MM.1S (cell line): ENCODE measurements around the gene PSMC3.

Source experiments
- EZH2 ChIP-seq: fragments of 300-600 bp; sonication (generic); optimal IDR thresholded peaks from 2 replicates; pipeline ENCODE3; 2017; ENCODE audit warnings: low read depth, mild to moderate bottlenecking, antibody characterized with exemption, low read length, mixed read lengths
- TF ChIP-seq, protein P1 (sequence below): fragments of 300-600 bp; sonication (generic); IDR thresholded peaks from 2 replicates; pipeline ENCODE4 v1.5.1; 2016; ENCODE audit warnings: antibody characterized with exemption, low read length, mixed read lengths

DNA sequence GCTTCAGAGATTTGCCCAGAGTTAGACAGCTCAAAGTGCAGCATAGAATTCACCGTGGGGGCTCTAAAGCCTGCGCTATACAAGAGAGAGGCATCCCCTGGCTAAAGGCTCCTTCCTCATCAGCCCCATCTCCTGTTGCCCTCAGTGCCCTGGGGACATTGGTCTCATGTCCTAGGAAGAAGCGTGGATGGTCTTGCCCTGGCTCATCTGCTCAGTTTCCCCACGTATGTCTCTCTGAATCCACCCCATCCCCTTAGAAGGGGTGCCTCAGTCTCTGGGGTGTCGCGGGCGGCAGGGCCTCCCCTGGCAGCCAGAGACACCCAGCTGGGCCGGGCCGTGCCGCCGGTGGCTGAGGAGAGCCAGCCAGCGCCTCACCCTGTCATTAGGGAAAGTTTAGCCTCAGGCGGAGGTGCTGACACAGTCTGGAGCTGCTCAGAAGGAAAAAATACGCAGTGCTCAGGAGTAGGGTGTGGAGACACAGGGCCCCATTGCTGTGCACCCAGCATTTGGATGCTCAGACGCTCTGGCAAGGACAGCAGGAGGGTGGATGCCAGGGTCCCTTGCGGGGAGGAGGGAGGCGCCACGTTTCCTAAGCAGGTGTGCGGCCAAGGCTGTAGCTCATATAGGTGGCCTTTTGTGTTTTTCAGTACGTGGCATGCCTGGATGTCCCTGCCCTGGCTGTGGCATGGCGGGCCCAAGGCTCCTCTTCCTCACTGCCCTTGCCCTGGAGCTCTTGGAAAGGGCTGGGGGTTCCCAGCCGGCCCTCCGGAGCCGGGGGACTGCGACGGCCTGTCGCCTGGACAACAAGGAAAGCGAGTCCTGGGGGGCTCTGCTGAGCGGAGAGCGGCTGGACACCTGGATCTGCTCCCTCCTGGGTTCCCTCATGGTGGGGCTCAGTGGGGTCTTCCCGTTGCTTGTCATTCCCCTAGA, 16.5 kb downstream of the PSMC3 start:
- TF ChIP-seq, protein P1, sequence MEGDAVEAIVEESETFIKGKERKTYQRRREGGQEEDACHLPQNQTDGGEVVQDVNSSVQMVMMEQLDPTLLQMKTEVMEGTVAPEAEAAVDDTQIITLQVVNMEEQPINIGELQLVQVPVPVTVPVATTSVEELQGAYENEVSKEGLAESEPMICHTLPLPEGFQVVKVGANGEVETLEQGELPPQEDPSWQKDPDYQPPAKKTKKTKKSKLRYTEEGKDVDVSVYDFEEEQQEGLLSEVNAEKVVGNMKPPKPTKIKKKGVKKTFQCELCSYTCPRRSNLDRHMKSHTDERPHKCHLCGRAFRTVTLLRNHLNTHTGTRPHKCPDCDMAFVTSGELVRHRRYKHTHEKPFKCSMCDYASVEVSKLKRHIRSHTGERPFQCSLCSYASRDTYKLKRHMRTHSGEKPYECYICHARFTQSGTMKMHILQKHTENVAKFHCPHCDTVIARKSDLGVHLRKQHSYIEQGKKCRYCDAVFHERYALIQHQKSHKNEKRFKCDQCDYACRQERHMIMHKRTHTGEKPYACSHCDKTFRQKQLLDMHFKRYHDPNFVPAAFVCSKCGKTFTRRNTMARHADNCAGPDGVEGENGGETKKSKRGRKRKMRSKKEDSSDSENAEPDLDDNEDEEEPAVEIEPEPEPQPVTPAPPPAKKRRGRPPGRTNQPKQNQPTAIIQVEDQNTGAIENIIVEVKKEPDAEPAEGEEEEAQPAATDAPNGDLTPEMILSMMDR = no peak
- TF ChIP-seq EZH2 = no peak
